Activated naive CD4-positive, alpha-beta T cell treated with anti-CD3 and anti-CD28 coated beads for 36 hours (primary cell): Measurements from ENCODE around the gene HLCS. TPM values are rescaled to one million over a fixed set of nuclear protein-coding genes. Genes with fewer than 3 reads are reported as not detected.

Source experiments
- CTCF ChIA-PET: fragments of 350-600 bp; sonication (Branson Sonifier 250); formaldehyde crosslinking; loops from one replicate; lab custom pipeline; 2021; ENCODE audit warnings: antibody characterized with exemption; lab: Charles Lee
- DNase-seq: peaks from one replicate; pipeline ENCODE4 v3.0.0-alpha.2; 2020
- H3K27ac Mint-ChIP-seq: one replicate; pipeline ENCODE4 v1.8.0; 2021; ENCODE audit warnings: mild to moderate bottlenecking, mixed read lengths
- H3K27me3 Mint-ChIP-seq: one replicate; pipeline ENCODE4 v1.8.0; 2021; ENCODE audit warnings: low read depth, mixed read lengths
- H3K36me3 Mint-ChIP-seq: one replicate; pipeline ENCODE4 v1.8.0; 2021; ENCODE audit warnings: low read depth, mixed read lengths
- H3K4me1 Mint-ChIP-seq: one replicate; pipeline ENCODE4 v1.8.0; 2021; ENCODE audit warnings: low read depth, mixed read lengths
- H3K4me3 Mint-ChIP-seq: one replicate; pipeline ENCODE4 v1.8.0; 2021; ENCODE audit warnings: mild to moderate bottlenecking, moderate library complexity, mixed read lengths
- H3K9me3 Mint-ChIP-seq: one replicate; pipeline ENCODE4 v1.8.0; 2021; ENCODE audit warnings: mixed read lengths
- intact Hi-C: fragments of 100-400 bp; cut with micrococcal nuclease; formaldehyde crosslinking; loops from one replicate; pipeline ENCODE4 v1.15.1; 2023
- total RNA-seq, 2 experiments: library from RNA; stranded (reverse); gene quantifications; one replicate each; pipeline ENCODE4 v1.2.3, GENCODE V29; 2021

The HLCS gene
- total RNA-seq, 2 experiments from 2014 or later = 12.5 to 12.6 TPM

DNA sequence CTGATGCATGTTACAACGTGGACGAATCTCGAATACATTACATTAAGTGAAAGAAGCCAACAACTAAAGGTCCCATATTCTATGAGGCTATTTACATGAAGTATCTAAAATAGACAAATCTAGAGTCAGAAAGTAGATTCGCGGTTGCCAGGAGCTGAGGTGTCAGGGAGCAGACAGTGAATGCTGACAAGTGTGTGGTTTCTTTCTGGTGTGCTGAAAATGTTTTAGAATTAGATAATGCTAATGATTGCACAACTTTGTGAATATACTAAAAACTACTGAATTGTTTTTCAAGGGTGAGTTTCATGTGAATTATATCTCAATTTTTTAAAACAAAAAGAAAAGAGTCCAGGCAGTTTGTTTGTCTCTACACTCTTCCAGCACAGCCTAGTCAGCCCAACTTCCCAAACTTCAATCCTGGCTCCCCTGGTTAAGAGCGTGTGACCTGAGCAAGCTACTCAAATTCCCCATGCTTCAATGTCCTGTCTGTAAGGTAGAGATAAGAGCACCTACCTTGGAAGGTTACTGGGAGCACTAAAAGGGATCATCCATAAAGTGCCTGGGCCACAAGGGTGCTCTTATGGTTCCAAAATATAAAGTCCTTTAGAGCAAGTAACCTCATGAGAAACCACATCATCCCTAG is 20.9 kb downstream of the HLCS start:
- Mint-ChIP-seq H3K27me3 (no peaks in the 10 kb centered on the region), H3K4me3 (no peak overlapping the region), H3K9me3 (peaks cover 7% of the 10 kb centered on the region), H3K4me1 (no peaks in the 10 kb centered on the region), H3K27ac (no peak overlapping the region), H3K36me3 (peaks cover 23% of the 10 kb centered on the region)
- DNase-seq = no peak
- intact Hi-C loops = no loop called here
- CTCF ChIA-PET = interaction anchor here (0.7 kb wide), 1 partner anchor 152 kb away, joined by 3 read pairs; no protein-coding TSS in a partner anchor

DNA sequence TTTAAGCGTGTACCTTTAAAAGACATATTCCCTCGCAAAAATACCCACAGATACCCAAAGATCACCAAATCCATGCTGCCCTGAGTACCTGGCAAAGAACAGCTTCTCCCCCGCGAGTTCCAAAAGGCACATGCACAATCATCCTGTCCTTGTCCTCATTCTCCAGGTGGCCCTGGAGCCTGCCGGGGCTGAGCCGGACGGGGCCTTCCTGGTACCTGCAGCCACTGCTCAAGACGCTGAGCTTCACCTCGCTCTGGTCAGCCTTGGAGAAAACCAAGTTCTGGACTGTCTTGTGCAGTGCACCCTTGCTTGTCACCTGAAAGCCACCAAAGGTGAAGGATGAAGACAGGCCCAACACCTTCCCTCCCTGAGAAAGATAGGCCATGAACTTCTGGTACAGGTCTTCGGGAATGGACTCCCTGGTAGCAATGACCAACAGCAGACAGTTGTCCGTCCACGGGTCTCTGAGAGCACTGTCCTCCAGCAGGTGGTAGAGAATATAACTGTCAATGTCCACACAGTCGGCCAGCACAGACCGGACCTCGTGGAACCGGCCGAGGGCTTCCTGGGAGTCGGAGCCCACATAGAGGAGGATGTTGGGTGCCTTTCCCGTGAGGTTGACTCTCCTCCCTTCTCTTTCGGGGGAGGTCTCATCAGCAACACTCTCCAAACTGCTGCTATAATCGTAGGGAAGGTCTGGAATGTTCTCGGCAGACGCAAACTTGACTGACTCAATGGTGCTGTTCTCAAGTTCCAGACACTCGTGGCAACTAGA is 29.9 kb downstream of the HLCS start:
- CTCF ChIA-PET = interaction anchor here (0.7 to 1.7 kb wide), 2 partner anchors 73 to 85 kb away, joined by 3 to 8 read pairs; no protein-coding TSS in a partner anchor
- no peak overlapping the region for H3K4me3 Mint-ChIP-seq
- no peaks in the 10 kb centered on the region for H3K9me3 Mint-ChIP-seq
- no peak overlapping the region for H3K27ac Mint-ChIP-seq
- peaks cover 9% of the 10 kb centered on the region for H3K36me3 Mint-ChIP-seq
- intact Hi-C loops = no loop called here
- no peaks in the 10 kb centered on the region for H3K27me3 Mint-ChIP-seq
- DNase-seq = no peak
- no peaks in the 10 kb centered on the region for H3K4me1 Mint-ChIP-seq

DNA sequence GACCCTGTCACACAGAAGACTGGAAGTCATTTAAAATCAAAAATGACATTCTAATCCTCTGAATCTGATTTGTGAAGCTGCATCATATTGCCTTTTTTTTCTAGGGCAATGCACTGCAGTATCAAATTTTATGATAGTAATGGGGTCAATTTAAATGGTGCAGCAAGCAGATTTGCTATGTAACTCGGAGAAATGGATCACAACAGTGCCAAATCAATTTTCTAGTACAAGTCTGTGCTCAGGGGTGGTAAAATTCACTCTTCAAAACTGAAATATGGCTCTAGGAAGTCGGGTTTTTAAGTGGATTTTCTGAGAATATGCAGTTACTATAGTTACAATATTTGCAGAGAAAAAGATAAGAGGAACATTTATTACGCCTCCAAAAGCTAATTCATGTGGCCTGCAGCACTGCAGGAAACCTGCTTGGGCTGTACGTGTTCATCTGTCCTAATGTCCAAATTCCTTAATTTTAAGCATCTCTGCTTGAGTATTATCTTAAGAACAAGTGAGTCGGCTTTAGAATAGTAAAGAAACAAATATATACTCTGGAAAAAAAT is 31.5 kb downstream of the HLCS start:
- intact Hi-C loops = no loop called here
- H3K4me3 Mint-ChIP-seq = no peak overlapping the region
- no peak for DNase-seq
- H3K27me3 Mint-ChIP-seq = no peaks in the 10 kb centered on the region
- CTCF ChIA-PET = interaction anchor here (1.4 to 1.7 kb wide), 2 partner anchors 75 to 305 kb away, joined by 3 to 8 read pairs; no protein-coding TSS in a partner anchor
- no peaks in the 10 kb centered on the region for H3K4me1 Mint-ChIP-seq
- no peak overlapping the region for H3K27ac Mint-ChIP-seq
- H3K36me3 Mint-ChIP-seq = peaks cover 9% of the 10 kb centered on the region
- no peaks in the 10 kb centered on the region for H3K9me3 Mint-ChIP-seq

DNA sequence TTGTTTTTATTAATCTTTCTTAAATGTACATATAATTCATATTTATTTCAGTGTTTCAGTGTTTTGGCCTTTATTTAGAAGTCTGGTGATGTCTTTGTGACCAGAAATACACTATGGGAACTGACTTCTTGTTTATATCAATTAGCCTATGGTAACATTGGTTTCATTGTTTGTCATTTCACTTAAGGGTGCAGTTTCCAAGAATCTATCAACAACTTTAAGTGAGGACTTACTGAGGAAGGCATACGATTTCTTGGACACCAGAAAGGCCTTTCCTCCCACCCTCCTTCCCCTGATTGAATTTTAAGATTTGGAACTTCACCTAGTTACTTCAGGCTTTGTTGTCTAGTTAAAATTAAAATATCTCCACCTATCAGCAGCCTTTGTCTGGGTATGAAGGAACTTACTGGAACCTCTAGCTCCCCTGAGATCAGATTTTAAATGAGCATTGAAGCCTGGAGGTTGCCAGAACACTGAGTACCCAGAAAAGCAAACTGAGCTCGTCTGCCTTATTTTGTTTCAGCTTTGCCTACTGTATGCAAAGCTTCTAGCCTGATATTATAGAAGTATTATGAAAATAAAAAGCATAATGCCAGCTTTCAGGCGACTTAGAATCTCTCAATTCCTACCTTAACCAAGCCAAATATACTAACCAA is 34.2 kb downstream of the HLCS start:
- peaks cover 8% of the 10 kb centered on the region for H3K36me3 Mint-ChIP-seq
- CTCF ChIA-PET = interaction anchor here (1.3 kb wide), 1 partner anchor 302 kb away, joined by 5 read pairs; no protein-coding TSS in a partner anchor
- no peak for DNase-seq
- H3K4me1 Mint-ChIP-seq = no peaks in the 10 kb centered on the region
- H3K27ac Mint-ChIP-seq = no peak overlapping the region
- no peaks in the 10 kb centered on the region for H3K27me3 Mint-ChIP-seq
- H3K4me3 Mint-ChIP-seq = no peak overlapping the region
- no peaks in the 10 kb centered on the region for H3K9me3 Mint-ChIP-seq
- intact Hi-C loops = no loop called here

DNA sequence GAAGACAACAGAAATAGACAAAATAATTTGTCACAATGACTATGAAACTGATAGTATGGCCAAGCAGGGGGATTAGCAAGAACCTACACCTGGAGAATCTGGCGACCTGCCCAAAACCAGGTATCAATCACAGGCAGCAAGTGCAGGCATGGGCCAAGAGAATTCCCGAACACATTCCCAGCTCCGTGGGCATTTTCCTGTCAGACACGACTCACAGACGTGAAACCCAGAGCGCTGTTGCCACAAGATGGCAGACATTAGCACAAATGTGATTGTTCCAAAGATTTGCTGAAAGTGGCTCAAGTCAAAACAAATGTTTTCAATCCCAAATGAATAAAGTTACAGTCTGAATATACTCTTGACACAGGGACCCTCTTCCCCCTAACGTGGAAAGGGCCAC is 36.8 kb downstream of the HLCS start:
- Mint-ChIP-seq H3K4me1 (no peaks in the 10 kb centered on the region), H3K27me3 (no peaks in the 10 kb centered on the region), H3K9me3 (no peaks in the 10 kb centered on the region), H3K27ac (no peak overlapping the region), H3K4me3 (no peak overlapping the region), H3K36me3 (peaks cover 9% of the 10 kb centered on the region)
- no peak for DNase-seq
- CTCF ChIA-PET = interaction anchor here (0.6 to 6.5 kb wide), 6 partner anchors 12 to 742 kb away, joined by 3 to 34 read pairs (median 4); no protein-coding TSS in a partner anchor
- intact Hi-C loops = no loop called here

DNA sequence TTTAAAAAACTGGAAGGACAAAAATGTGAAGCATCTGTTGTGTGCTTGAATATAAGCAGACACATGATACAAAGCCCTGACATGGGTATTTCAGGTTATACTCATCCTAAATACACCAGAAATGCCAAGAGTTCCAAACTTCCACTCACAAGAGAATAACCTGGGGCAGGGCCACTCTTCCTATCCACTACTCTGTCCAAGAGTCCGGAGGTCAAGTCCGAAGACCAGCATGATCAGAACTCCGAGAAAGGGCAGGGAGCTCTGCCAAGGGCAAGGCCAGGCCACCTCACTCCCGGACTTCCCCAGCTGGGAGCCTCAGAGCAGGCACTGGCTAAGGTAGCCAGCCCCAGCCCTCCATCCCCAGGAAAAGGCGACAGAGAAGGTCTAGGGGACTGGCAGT is 37.5 kb downstream of the HLCS start:
- intact Hi-C loops = no loop called here
- Mint-ChIP-seq H3K9me3 (no peaks in the 10 kb centered on the region), H3K27ac (no peak overlapping the region), H3K36me3 (peaks cover 9% of the 10 kb centered on the region), H3K27me3 (no peaks in the 10 kb centered on the region), H3K4me3 (no peak overlapping the region), H3K4me1 (no peaks in the 10 kb centered on the region)
- no peak for DNase-seq
- CTCF ChIA-PET = interaction anchor here (0.9 to 6.5 kb wide), 6 partner anchors 12 to 426 kb away, joined by 3 to 34 read pairs (median 4); no protein-coding TSS in a partner anchor

DNA sequence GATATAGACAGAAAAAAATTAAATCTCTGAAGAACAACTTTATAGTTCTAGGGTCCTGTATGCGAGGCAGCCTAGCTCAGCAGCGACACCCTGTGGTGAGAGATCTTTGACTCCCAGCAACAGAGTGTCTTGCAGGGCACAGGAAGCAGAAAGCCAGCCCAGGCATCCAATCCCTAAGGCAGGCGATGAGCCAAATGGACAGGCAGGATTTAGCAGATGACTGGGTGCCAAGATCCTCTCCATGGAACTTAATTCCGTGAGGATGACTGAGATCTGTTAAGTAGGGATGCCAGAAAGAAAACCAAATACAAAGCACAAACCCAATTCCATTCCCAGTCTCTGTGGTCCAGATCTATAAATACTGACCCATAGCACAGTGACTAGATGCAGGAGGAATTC is 38.8 kb downstream of the HLCS start:
- CTCF ChIA-PET = interaction anchor here (0.6 to 6.5 kb wide), 10 partner anchors 14 to 626 kb away, joined by 3 to 34 read pairs (median 3); no protein-coding TSS in a partner anchor
- DNase-seq = peak; percentile 87
- H3K4me1 Mint-ChIP-seq = peaks cover 8% of the 10 kb centered on the region
- peaks cover 5% of the 10 kb centered on the region for H3K36me3 Mint-ChIP-seq
- H3K27ac Mint-ChIP-seq = no peak overlapping the region
- no peaks in the 10 kb centered on the region for H3K9me3 Mint-ChIP-seq
- intact Hi-C loops = loop anchor here (1.0 to 2.0 kb wide), 7 partner anchors 179 to 787 kb away; no protein-coding TSS in a partner anchor
- no peaks in the 10 kb centered on the region for H3K27me3 Mint-ChIP-seq
- H3K4me3 Mint-ChIP-seq = no peak overlapping the region

DNA sequence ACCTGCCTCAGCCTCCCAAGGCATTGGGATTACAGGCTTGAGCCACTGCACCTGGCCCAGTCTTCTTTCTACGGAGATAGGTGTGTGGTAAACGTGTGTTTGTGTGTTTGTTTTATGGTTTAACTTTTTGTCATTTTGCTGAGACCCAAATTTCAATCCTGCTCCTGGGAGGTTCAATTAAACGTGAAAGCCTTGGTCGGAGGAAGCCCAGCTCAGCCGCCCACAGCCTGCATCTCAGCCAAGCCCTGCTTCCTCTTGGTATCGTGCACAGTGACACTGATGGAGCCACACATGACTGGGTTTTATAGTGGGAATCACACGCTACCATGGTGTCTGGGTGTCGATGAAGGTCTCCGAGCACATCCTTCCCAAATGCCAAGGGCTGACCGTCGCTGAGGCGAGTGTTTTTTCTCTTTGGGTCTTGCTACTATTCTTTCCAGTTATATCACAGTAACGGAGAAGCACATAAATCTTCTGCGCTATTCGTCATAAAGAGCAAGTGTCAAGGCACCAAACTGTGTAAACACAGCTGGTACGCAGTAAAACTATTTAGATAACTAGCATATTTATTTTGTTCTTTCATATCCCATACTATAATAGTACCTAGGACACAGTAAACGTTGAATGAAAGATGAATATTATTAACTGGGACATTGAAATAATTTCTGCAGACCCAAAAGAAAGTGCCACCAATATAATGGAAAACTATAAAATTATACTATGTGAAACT is 39.3 kb downstream of the HLCS start:
- Mint-ChIP-seq H3K4me1 (peaks cover 8% of the 10 kb centered on the region), H3K27me3 (no peaks in the 10 kb centered on the region), H3K27ac (no peak overlapping the region), H3K36me3 (peaks cover 5% of the 10 kb centered on the region), H3K4me3 (no peak overlapping the region), H3K9me3 (no peaks in the 10 kb centered on the region)
- intact Hi-C loops = loop anchor here (1.0 to 2.0 kb wide), 7 partner anchors 179 to 786 kb away; no protein-coding TSS in a partner anchor
- CTCF ChIA-PET = interaction anchor here (0.6 to 6.5 kb wide), 10 partner anchors 15 to 627 kb away, joined by 3 to 34 read pairs (median 3); no protein-coding TSS in a partner anchor
- DNase-seq = no peak

DNA sequence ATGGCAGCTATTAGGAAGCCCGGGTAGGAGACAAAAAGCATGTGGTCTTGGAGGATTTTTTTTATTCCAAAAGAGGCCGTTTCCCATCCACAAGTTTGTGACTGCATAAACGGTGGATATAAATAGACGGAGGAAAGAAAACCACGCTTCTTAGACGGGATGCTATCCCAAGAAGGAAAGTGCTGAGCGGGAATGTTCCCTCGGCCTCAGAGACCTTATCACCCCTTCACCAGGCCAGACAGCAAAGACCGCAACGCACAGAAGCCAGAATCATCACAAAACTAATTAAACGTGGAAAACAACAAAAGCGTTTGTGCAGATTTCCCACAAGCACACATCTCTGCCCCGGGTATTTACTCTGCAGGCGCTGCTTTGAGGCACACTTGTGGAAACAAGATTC is 43.2 kb downstream of the HLCS start:
- Mint-ChIP-seq H3K36me3 (peaks cover 4% of the 10 kb centered on the region), H3K27ac (no peak overlapping the region), H3K4me1 (peaks cover 8% of the 10 kb centered on the region), H3K4me3 (no peak overlapping the region), H3K27me3 (no peaks in the 10 kb centered on the region), H3K9me3 (no peaks in the 10 kb centered on the region)
- intact Hi-C loops = no loop called here
- DNase-seq = no peak
- CTCF ChIA-PET = interaction anchor here (0.6 to 1.2 kb wide), 3 partner anchors 19 to 293 kb away, joined by 3 read pairs; no protein-coding TSS in a partner anchor

DNA sequence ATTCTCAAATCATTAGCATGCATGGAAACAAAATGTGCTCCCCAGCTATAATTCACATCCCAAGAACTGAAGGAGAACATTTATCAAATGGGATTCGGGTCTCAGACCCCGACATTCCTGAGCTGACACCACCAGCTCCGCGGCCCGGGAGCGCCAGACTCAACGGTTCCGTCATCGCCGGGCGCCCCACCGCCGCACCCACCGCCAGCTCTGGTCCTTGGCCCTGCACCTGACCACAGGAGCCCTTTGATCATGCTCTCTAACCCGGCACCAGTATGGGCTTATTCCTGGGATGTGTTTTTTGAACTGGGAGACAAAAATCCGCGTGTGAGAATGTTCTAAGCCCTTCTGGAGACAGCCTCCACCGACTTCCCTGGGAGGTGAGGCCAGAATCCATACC is 43.6 kb downstream of the HLCS start:
- DNase-seq = no peak
- Mint-ChIP-seq H3K4me3 (no peak overlapping the region), H3K27me3 (no peaks in the 10 kb centered on the region), H3K36me3 (peaks cover 4% of the 10 kb centered on the region), H3K4me1 (peaks cover 8% of the 10 kb centered on the region), H3K9me3 (no peaks in the 10 kb centered on the region), H3K27ac (no peak overlapping the region)
- CTCF ChIA-PET = interaction anchor here (0.6 to 1.2 kb wide), 4 partner anchors 17 to 292 kb away, joined by 3 read pairs; no protein-coding TSS in a partner anchor
- intact Hi-C loops = no loop called here

DNA sequence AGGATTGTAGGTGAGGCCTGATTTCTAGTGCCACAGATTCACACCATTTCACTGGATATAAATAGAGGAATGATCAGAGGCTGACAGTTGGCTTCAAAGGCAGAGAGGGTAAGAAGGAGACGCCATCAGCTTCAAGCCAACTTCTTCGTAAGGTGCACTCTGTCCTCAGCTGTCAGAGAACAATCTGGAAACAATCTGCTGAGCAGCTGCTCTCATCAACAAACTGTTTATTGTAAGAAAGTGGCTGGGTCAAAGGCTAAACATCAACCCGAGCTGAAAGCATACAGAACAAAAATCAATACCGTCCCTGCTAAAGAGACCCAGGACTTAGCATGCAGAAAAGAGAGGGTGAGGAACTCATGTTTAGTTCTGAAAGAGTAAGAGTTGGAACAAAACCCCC is 48.2 kb downstream of the HLCS start:
- Mint-ChIP-seq H3K4me3 (no peak overlapping the region), H3K36me3 (no peaks in the 10 kb centered on the region), H3K27me3 (no peaks in the 10 kb centered on the region), H3K4me1 (peaks cover 6% of the 10 kb centered on the region), H3K9me3 (no peaks in the 10 kb centered on the region), H3K27ac (no peak overlapping the region)
- intact Hi-C loops = no loop called here
- DNase-seq = no peak
- CTCF ChIA-PET = interaction anchor here (1.7 kb wide), 1 partner anchor 287 kb away, joined by 12 read pairs; no protein-coding TSS in a partner anchor
